Nucleus accumbens (tissue), 56 donors: Measurements from ENCODE around the gene CARD19.
"Not testable (repeated sequence)": the region's sequence is repeated elsewhere in the genome, so short reads cannot be mapped to it uniquely, and the experiment has no call there.

Experiments used
- DNase-seq, 56 donors: peaks; one replicate each; lab custom pipeline; 2025; lab: John Stamatoyannopoulos, UW

The CARD19 gene

DNA sequence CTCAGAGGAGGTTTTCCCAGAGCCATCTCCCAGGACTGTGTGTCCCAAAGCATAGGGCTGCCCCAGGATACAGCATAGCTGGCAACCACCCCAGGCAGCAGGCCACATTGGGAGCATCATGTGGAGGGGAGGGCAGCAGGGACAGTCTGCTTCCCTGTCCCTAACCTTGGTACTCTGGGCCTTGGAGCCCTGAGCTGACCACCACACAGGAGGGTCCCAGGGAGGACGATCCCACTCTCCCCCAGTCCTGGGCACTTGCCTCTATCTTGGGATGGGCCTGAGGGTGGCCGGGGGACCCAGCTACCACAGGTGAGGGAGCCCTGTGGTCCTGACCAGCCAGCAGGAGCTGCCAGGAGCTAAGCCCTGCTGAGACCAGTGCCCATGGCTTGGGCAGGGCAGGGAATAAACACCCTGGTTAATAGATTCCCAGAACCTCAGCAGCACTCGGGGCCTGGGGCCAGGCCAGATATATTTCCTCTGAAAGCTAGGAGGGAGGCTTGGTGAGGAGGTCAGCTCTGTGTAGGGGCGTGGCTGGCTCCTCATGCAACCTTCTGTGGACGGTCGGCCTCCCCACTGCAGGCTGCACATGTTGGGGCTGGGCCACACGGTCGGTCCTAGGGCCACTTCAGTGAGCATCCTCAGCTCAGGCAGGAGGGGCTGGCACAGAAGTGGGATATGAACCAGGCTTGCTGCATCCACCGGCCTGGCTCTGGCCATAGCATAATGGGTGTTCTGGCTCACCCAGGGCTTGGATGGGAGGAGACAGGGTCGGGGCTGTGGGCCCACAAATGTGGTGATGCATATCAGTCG is 33.9 kb downstream of the CARD19 start:
- DNase-seq = peak in 1 of 56 donors; percentile 40

DNA sequence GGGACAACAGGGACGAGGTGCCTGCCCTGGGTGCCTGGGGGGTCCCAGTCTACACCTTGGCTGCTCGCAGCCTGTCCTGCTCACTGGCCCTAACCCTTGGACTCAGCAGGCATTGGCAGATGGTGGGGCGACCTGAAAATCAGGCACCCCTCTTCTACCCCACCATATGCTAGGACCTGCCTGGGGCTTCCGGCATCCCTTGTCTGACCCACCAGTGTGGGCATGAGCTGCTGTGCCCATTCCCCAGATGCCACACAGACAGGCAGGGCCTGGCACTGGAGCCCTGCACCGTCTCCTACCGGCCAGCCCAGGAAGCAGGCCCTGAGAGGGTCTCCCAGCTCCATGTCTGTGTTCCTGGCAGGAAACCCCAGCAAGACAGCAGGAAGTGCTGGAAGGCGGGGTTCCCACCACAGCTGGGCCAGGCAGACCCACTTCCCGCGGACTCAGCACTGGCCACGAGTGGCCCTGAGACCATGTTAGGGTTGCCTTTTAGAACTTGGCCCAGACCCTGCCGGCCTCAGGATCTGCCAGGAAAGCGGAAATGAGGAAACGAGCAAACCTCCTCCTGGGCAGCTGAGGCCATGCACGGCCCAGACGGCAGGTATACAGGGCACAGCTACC is 35.0 kb downstream of the CARD19 start:
- peak in 5 of 56 donors; percentile 16 to 35 (median 31) for DNase-seq

DNA sequence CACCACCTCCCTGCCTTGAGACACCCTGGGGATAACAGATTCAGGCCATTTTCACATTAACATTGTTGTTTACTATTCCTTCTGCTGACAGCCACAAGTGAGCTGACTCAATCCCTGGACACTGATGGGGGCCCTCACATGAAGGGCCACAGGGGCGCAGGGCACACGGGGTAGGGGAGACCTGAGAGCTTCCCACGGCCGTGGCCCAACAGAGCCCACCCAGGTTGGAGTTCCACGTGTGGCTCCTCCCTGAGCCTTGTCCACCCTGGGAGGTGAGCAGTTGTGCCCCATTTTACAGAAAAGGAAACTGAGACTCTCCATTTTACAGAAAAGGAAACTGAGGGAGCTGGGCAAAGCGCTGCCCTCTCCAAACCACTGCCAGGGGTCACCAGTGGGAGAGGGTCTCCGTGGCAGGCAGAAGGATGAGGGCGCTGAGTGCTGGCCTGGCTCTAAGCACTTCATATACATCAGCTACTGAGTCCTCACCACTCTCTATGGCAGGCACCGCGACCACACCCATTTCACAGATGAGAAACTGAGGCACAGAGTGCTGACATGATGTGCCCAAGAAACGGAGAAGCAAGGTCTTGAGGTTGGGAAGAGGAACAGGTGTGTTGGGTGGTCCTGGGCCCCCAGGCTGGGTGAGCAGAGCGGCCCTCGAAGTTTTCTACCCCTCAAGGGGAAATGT is 35.7 kb downstream of the CARD19 start:
- DNase-seq = no peak

DNA sequence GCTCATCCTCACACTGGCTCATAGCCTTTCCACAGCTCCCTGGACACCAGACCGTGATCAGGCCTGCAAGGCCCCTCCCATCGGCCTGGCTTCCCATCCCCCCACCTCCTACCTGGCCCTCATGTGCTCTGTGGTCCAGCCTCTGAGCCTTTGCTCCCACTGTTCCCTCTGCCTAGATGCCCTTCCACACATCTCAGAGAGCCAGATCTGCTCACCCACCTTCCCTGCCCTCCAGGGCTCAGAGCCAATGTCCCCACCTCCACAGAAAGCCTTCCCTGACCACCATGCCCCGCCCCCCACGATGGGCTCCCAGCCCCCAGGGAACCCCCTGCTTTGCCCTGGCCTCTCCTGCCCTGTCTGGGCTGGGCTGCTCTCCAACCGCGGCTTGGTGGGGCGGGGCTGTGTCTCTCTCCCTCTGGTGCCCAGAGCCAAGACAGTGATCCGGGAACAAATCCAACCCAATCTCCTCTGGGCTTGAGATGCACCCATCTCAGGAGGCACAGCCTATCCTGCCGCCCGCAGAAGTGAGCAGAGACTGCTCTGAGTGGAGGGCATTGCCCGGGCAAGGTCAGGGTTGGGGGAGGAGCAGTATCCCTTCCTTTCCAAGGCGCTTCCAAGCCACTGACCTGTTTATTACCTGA is 36.4 kb downstream of the CARD19 start:
- peak in 34 of 56 donors; percentile 10 to 67 (median 41) for DNase-seq

DNA sequence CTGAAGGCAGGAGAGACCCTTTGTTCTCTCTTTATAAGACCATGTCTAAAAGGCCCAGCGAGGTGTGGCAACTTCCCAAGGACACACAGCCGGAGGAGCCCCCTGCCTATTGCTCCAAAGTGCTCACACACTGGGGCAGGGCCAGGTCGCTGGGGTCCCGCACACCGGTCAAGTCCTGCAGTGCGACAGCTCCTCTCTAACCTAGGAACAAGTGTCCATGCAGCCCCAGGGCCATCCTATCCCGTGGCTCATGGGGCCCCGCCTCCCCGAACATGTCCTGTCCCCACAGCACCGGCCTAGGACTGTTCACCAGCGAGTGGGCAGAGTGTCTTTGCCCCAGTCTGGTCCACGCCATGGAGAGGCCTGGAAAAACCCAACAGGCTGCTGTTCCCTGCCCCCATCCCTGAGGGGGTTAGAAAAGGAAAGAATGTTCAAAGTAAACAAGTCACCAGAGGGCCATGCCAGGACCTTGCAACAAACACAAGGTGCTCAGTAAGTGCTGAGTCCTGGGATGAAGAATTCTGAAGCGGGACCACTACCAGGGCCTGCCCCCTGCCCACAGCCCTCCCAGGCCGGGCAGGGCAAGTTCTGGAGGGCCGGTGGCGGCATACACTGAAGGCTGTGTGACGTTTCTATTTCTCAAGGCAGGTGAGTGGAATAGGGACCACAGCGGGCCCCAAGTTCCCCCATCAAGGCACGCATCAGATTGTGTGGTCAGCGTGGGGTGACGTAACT is 37.1 kb downstream of the CARD19 start:
- DNase-seq = peak in 16 of 56 donors; percentile 17 to 70 (median 42)

DNA sequence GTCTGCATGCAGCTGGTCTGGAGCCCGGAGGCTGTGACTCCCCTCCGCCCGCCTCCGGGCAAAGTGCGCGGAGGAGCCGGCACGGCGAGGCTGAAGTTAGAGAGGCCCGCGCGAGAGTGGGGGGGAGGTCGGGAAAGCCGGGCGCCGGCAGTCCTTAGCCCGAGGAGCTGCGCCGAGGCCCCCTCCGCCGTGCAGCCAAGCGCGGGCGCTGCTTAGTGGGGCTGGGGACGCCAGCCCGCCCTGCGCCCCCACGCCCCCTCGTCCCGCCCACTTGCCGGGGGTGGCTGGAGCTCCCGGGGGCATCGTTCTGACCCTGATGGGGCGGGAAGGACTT is 37.6 kb downstream of the CARD19 start:
- DNase-seq = peak in 34 of 56 donors; percentile 19 to 79 (median 54)

DNA sequence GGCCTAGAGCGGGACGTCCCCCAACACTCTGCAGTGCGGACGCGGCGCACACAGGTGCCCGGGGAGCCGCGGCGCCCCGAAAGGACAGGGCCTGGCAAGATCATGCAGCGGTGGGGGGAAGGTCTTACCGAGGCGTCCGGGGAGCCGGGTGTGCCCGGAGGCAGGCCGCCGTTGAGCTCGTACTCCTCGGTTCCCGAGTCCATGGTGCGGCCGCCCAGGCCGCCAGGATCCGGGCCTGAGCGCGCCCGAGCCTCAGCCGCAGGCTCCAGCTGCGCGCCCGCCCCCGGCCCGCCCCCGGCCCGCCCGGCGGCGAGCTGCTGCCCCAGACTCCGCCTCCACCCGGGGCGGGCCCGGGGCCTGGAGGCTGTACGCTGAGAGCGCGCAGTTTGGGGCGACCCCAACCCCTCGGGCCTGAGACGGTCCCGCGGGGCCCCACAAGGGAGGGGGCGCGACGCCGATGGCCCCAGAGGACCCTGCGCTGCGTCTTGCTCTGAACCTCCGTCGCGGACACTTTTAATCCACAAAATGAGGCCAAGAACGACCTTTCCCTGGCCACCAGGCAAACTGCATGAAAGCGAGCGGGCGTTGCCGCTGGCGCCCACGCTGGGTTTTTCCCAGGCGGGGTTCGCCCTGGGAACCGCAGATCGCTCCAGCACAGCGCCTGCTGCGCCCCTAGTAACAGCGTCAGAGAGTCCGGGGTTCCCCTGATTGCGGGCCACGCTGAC is 38.2 kb downstream of the CARD19 start, which contains the start of gene NINJ1:
Gene NINJ1 (minus strand): TSS at position 237 of the 725 bp plus-strand sequence. CDS start 34 bp downstream, at position 203.
- peak in 44 of 56 donors; percentile 29 to 88 (median 63) for DNase-seq

DNA sequence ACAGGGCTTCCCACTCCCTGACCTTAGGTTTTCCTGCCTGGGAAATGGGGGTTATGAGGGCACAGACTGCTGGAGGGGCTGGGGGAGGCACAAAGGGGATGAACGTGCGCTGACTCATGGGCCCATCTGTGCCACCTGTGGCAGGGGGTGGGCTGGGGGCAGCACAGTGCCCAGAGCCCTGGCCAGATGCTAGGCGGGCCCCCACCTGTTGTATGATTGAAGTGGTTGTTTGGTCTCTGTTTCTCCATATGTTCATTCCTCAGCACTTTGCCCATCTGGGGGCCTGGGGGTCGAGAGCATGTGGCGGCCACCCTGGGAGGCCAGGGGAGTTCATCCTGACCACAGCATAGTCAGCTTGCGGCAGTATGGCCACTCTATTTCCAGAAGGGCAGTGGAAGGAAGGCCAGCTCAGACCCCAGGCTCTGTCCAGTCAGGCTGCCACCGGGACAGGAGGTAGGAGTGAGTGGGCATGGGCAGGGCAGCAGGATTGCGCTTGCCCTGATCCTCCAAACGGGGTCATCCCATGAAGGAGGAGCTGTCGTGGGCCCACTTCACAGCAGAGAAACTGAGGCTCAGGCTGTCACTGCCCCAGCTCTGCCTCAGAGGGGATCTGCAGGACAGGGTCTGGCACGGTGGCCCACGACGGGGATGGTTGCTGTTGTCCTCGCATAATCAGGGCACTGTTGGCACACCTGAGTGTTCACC is 38.9 kb downstream of the CARD19 start:
- peak in 1 of 56 donors; percentile 57 for DNase-seq

DNA sequence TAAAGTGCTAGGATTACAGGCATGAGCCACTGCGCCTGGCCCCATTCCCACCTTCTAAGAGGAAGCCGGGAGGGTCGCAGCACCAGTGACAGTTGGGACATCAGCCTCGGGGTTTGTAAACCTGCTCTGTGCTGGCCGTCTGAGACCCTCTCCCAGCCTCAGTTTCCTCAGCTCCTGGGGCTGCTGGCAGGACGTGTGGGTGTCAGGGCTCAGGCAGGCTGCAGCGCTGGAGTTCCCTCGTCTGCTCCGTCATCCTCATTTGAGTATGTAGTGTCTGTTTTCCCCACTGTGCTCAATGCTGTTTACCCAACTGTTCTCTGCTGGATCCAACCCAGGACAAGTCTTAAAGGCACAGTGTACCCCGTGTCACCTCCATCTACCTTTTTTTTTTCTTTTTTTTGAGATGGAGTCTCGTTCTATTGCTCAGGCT is 40.0 kb downstream of the CARD19 start:
- peak in 6 of 56 donors; percentile 12 to 37 (median 23) for DNase-seq

DNA sequence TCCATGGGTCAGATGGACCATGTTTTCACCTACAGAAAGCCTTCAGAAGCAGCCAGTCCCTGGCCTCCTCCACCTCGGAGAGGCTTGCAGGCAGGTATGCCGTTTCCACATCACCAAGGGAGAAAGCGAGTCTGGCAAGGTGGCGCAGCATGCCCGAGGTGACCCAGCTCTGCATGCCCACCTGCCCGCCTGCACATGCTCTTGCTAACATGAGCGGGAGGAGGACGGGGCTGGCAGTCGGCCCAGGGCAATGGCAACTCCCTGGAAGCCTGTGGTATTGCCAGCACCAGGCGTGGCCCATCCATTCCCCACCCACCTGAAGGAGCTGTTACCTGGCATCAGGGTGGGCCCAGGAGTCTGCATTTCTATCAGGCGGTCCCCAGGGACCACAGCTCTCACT is 41.3 kb downstream of the CARD19 start:
- no peak for DNase-seq

DNA sequence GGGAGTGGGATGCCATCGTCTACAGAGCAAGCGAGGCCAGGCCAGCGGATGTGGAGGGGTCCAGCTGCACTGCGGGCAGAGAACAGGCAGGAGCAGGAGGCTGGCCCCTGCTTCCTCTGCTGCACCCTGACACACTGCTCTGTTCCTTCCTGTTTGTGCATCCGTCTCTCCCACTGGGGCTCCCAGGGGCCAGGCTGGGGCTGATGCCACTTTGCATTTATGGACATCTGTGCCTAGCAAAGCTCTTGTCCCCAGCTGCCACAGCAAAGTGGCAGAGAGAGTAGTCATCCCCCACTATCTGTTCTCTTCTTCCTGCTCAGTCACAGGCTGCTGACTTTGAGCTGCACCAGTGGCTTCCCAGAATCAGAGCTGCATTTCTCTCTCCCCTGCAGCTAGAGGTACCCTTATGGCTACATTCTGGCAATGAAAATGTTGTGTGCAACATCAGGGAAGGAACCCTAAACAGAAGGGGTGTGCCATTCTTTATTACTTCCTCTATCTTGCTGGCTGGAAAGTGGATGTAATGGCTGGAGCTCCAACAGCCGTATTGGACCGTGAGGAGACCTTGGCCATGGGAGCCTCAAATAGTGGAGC is 42.3 kb downstream of the CARD19 start:
- DNase-seq = peak in 9 of 56 donors; percentile 14 to 44 (median 19)

DNA sequence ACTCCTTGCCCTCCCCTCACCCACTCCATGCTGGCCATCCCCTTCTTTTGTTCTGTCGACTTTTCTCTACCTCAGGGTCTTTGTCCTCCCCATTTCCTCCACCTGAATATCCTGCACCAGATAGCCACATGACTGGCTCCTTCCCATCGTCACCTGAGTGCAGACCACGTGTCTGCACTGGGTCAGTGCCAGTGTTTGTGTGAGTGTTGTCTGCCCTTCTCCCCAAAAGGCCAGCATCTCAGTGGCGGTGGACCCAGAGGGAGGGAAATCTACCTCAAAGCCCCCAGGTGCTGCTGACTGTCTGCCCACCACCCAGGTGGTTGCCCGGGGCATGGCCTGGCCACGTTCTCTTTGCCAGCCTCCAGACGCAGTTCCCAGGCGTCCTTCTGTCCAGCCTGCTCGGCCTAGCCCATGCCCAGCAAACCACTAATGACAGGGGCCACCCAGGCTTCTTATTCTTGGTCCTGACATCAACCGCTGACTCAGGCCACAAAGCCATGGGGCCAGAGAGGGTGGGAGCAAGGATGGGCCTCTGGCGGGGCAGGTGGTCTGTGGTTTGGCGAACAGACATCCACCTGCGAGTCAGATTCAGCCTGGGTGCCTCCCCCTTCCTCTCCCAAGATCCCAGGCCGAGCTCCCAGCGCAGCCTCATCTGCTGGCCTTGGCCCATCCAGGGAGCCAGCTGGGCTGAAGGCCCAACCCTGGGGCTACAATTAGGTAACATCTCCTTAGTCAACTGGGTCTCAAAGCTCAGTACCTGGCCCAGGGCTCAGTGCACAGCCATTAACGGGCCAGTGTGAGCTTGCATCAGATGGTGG is 43.6 kb downstream of the CARD19 start:
- no peak for DNase-seq

DNA sequence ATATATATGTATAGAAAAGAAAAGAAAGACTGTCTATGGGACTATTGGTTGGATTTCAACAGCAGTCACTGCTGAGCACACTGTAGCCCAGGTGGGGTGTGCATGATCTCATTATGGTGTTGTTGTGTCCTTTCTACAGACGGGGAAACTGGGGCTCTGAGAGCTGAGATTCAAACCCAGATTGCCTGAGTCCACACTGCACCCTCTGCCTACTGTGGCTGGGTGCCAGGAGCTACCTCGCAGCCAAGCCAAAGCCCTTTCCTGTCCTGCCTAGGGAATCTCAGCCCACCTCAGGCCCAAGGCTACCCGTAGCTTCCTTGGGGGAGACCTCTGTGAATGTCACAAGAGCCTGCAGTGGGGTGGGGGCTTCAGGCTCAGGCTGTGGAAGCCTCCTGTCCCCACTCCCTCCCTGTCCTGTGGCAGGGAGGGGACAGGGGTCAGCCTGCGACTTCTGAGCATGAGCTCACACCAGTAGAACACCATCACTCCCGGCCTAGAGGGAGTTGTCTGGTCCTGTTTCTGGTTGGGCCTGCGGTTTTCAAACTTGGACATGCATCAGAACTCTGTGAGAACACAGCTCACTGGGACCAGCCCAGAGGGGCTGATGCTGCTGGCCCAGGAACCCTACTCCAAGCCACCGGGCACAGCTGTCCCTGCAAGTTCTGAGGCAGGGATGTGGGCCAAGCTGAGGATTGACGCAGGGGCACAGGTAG is 45.9 kb downstream of the CARD19 start:
- DNase-seq = no peak

DNA sequence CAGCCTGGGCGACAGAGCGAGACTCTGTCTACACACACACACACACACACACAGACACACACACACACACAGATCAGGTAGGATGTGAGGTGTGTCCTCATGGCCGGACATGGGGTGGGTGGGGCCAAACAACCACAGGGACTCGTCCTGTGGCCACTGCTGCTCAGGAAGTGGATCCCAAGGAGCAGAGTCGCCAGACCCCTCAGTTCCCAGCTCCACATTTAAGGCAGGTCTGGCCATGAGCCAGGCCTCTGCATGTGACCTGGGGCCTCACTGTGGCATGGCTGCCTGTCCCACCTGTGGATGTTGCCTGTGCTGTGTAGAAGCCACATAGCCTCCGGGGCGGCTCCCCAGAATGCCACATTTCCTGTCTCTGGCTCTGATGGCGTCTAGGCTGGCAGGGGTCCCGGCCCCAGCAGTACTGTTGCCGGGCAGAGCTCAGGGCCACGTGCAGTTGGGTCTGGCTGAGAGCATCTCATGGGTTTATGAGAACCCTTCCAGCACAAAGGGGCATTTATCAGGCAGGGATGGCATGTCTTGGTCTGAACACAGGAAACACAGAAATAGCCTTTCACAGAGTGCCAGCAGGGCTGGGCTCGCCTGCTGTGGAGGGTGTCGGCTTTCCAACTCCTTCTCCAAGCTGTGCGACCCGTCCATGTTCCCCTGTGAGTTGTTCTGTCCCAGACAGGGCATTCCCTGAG is 48.0 kb downstream of the CARD19 start:
- DNase-seq = peak in 54 of 56 donors; percentile 48 to 95 (median 87)

DNA sequence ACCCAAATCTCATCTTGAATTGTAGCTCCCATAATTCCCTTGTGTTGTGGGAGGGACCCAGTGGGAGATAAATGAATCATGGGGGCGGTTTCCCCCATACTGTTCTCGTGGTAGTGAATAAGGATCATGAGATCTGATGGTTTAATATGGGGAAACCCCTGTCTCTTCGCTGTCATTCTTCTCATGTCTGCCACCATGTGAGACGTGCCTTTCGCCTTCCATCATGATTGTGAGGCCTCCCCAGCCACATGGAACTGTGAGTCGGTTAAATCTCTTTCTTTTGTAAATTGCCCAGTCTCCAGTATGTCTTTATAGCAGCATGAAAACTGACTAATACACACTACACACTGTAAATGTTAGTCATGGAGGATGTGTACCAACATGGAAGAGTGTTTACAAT is 50.7 kb downstream of the CARD19 start:
- DNase-seq = not testable (repeated sequence)

DNA sequence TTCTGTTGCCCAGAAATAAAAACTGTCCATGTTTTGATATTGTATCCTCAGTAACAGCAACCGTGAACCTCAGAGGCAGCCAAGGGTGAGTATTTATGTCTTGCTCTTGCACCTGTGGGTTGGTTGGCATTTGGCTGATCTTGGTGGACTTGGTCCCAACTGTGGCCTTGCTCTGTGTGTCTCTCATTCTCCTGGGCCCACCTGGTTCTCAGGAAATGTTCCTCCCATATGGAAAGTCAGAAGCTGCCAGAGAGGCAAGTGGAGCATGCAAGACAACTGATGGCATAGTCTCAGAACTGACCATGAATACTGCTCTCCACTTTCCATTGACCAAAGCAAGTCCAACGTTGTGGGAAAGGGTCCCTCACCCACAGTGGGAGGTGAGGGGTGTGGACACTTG is 51.6 kb downstream of the CARD19 start:
- DNase-seq = no peak
